ENCODE results near the gene LAMA2. TPM values are rescaled to one million over a fixed set of nuclear protein-coding genes. Genes with fewer than 3 reads are reported as not detected.
"Not testable (repeated sequence)": the region's sequence is repeated elsewhere in the genome, so short reads cannot be mapped to it uniquely, and the experiment has no call there.

The LAMA2 gene
- total RNA-seq, 1 donor from 2014 or later, result 320 TPM

- no peak for DNase-seq
Observed at GRCh38 chr6:129120856-129121638, 238.1 kb downstream of the LAMA2 start.

DNA sequence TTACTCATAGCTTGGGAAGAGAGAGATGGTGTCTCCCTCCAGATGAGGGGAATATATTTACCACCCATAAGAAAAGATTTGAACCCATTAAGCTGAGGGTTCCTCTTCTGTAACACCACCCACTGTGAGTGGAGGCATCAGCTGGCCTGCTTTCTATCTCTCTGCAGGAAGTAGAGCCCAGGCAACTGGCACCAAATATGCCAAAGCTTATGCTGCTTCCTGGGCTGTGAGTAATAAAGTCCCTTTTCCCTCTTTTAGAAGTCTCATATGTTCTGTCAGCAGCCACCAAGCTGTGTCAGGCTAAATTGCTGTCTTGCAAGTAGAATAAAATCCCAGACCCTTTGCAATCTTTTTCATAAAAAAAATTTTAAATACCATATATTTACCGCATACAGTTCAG is 241.4 kb downstream of the LAMA2 start:
- no peak for DNase-seq

- no peak for DNase-seq
Observed at GRCh38 chr6:129130106-129130505, 247.2 kb downstream of the LAMA2 start.

DNA sequence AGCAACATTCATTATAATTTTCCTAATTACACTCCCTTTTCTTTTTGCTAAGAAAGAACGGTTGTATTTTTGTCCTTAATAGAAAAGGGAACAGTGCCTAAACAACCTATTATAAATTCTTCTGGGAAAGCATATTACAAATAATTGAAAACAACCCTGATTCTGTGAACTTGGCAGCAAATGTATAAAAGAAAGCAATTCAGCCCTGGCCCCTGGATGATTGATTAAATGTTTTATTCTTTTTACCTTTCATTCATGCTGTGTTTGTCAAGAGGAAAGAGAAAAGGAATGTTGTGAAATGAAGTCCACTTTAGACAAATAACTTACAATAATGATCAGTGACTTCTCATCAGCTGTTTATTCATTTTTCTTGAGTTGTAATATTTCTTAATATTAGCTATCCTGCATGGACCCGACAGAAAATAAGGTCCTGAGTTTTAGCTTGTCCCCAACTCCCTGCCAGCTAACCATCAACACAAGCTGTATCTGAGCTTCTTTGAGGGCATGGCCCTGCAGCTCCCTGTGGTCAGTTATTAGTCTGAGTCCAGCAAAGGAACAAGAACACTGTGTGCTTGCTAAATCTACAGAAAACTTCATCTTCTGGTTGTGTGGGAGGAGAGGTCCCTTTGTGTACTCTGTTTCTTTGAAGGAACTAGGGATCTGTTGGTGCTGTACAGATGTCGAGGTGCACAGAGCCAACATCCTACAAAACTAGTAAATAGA is 248.2 kb downstream of the LAMA2 start:
- no peak for DNase-seq

GRCh38 chr6:129133770-129134192 is 250.8 kb downstream of the LAMA2 start:
- DNase-seq, result peak; percentile 64

DNA sequence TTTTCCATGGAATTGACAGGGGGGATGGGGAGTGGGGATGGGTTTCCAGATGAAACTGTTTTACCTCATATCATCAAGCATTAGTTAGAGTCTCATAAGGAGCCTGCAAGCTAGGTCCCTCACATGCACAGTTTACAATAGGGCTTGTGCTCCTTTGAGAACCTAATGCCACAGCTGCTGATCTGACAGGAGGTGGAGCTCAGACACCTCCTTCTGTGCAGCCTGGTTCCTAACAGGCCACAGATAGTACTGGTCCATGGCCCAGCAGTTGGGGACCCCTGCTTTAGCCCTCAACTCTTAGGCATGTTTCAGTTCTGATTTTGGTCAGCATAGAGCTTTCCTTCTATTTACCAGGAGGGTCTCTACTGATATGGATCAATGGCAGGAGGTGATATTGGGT is 251.6 kb downstream of the LAMA2 start:
- DNase-seq, result no peak

DNA sequence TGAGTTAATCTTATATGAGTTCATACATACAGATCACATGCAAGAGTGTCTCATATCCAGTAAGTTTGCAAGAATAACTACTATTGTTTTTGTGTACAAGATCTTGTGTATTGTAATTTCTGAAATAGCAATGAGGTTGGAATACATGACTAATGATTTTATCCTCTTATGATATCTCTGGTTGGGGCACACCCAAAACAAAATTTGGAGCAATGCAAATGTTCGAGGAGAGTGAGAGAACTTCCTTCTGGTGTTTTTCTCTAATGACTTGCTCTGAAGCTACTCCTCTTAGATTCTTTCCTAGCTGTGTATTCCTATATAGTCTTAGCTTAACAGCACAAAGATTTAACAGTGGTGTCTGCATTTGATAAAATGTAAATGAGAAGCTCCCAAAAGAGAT is 252.5 kb downstream of the LAMA2 start:
- no peak for DNase-seq

DNA sequence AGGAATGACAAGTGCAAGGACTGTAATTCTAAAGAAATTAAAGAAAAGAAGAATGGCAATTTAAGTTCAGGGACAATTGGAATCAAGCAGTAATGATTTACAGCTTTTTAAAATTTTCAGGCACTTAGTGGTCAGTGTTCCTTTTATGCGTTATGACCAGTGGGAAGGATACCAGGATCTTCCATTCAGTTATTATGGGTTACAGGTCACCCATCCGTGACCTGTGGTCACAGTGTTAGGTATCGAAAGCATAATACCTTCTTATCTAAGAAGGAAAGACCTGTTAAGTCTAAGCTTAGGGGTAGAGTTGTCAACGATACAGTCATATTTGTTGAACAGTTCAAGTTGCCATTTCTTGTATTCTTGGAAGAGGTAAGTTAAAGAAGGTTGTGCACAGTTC is 253.8 kb downstream of the LAMA2 start:
- no peak for DNase-seq

DNA sequence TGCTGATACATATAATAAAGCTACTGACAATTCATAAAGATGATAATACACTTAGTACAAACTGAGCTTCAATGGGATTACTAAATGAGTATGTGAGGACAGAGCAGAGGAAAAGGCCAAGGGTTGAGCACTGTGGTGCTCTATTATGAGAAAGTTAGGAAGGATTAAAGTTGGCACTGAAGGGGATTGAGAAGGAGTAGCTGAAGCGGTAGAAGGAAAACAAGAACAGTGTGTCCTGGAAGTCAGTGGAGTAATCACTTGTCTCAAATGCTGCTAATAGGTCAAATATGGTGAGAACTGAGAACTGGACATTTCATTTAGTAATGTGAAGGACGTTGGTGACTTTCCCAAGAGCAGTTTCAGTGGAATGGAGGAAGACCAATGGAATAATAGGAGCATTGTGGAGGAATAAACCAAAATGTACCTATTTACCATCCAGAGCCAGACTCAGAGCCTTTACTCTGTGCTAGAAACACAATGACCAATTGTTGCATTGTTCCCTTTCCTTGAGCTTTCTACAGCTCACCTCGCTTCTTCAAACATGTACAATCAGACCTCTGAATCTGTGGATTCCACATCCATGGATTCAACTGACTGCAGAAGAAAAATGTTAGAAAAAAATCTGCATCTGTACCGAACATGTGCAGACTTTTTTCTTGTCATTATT is 255.9 kb downstream of the LAMA2 start:
- DNase-seq, result no peak

DNA sequence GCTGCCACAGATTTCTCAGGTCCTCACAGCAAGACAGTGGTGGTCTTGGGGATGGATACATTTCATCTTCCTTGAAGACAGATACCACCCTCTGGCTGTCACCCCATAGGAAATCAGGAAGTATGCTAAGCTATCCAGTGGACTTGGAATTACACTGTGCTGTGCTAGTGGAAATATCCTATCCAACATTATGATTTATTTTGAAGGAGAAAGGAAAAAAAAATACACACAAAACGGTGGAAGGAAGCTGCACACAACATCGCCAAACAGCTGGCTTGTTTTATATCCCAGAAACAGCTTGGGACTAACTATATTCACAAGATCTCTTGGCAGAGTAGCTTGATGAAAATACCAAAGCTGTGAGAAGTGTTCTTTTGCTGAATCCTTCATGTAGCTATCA is 257.6 kb downstream of the LAMA2 start:
- peak; percentile 88 for DNase-seq

GRCh38 chr6:129141499-129141898 is 258.6 kb downstream of the LAMA2 start:
- DNase-seq, result peak; percentile 35

GRCh38 chr6:129146902-129147301 is 264.0 kb downstream of the LAMA2 start:
- peak; percentile 71 for DNase-seq

DNA sequence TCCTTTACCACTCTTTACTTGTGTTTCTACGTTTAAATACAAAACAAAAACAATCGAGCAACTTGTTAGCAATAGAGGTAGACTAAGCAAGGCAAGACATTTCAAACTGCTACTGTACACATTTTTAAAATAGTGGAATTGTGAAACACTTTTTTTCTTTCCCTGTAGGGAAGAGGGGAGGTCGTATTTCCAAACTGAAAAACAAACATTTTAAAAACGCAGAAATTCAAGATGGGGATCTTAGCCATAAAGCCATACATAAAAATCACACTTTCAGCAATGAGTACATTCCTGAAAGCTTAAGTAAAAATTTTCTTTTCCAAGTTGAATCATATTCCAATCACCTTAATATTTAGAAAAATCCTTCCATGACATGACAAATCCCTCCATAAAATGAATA is 267.6 kb downstream of the LAMA2 start:
- no peak for DNase-seq

GRCh38 chr6:129153257-129153656 is 270.3 kb downstream of the LAMA2 start:
- DNase-seq, result peak; percentile 64

DNA sequence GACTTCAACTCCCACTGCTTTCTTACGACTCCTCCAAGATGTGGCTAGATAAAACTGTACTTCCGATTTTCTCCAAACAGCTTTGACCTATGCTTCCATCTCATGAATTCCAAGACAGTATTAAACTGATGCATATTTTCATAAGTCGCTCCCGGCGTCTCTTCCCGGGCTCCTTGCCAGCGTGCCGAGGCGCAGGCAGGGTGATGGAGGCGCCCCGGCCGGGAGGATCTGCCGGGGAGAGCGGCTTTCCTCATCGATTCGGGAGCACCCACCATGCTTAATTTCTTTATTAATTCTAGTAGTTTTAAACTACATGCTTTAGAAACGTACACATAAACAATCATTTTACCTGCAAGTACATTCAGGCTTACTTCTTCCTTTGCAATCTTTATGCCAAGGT is 276.3 kb downstream of the LAMA2 start:
- DNase-seq, result not testable (repeated sequence)

DNA sequence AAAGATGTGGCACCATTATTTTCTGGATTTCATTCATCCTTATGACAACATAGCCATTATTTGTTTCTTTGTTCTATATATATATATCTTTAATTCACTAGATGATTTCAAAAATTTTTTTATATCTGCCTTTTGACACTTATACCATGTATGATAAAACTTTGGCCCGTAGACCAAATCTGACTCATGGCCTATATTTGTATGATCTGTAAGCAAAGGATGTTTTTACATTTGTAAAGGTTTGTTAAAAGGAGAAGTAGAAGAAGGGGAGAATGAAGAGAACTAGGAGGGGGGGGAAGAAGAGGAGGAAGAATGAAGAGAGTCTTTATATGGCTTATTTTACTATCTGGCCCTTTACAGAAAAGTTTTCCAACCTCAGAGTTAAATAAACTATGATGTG is 279.7 kb downstream of the LAMA2 start:
- no peak for DNase-seq

DNA sequence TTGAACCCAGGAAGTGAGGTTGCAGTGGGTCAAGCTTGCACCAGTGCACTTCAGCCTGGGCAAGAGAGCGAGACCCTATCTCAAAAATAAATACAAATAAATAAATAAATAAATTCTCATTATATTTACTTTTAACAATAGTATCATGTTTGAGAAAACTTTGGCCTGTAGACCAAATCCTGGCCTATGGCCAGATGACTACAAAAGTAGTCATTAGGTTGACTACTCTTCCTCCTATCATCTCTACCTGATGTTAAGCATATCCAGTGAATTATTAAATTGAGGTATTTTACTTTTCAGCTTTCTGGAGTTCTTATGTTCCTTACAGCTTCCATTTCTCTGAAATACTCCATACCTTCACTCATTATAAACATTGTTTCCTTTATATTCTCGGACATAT is 280.6 kb downstream of the LAMA2 start:
- DNase-seq, result no peak

DNA sequence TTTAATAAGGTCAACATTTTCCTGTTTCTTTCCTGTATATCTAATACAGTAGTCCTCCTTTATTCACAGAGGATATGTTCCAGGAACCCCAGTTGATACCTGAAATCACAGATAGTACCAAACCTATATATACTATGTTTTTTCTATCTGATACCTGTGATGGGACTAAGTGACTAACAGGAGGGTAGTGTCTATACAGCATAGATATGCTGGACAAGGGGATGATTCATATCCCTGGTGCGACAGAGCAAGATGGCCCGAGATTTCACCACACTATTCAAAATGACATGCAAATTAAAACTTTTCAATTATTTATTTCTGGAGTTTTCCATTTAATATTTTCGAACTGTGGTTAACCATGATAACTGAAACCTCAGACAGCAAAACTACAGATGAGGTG is 281.1 kb downstream of the LAMA2 start:
- no peak for DNase-seq

GRCh38 chr6:129172279-129172995 is 289.5 kb downstream of the LAMA2 start:
- not testable (repeated sequence) for DNase-seq

DNA sequence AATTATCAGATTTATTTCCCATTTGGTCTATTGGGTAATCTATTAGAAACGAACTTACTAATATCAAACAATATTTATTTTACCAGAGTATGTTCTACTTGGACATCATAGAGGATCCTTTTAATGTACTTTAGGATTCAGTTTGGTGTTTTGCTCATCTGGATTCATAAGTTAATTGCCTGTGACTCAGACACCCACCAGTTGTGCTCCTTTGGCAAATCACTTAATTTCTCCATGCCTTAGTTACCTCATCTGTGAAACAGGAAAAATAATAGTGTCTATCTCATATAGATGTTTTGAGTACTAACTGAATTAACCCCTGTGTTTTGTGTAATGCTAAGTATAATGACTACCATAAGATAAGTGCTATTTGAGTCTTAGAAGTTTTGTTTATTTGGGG is 292.1 kb downstream of the LAMA2 start:
- DNase-seq, result no peak

GRCh38 chr6:129177801-129178200 is 294.9 kb downstream of the LAMA2 start:
- DNase-seq, result no peak

GRCh38 chr6:129179283-129179682 is 296.3 kb downstream of the LAMA2 start:
- no peak for DNase-seq

GRCh38 chr6:129181001-129181400 is 298.1 kb downstream of the LAMA2 start:
- no peak for DNase-seq

Measured in tongue (tissue), 2 donors.